GM18519 (cell line): ENCODE measurements around the gene PKMYT1.

Source experiments
- ATAC-seq: cut with Tn5 transposase; IDR thresholded peaks from one replicate; pipeline ENCODE4 v1.9.1; 2021; ENCODE audit warnings: mild to moderate bottlenecking, moderate library complexity; ENCODE audit not compliant: unreplicated experiment, low FRiP score

The PKMYT1 gene

DNA sequence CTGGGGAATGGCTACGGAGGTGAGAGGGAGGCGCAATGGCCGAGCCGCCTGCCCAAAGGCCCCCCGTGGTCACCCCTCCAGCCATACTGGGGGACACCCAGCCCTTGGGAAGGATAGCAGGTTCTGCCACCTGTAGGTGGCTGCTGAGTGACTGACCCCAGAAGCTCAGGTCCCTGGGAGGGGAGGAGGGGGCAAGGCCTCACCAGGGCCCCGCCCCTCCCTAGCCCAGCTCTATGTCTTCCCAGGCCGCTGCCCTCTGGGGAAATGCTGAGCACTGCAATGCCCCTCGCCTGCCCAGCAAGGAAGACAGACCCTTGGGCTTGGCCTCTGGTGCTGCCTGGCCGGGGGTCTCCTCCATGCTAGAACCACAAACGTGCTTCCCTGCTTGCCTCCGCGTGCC, 21.1 kb upstream of the PKMYT1 start:
- ATAC-seq = no peak

DNA sequence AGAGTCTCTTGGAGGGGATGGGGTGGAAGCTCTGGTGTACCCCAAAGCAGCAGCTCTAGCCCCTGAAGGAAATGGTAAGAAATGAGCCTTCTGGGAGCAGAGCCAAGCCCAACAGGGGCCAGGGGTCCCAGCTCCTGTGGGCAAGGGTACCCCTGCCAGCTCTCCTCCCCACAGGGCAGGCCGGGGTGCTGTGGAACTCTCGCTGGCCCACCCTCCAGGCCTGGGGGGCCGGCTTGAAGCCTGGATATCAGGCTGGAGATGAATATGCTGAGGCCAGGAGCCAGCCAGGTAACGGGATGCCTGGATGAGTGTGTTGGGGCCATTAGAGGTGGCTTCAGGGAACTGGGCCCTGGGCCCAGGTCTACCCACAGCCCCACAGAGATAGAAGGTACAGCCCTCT, 20.3 kb upstream of the PKMYT1 start:
- no peak for ATAC-seq

DNA sequence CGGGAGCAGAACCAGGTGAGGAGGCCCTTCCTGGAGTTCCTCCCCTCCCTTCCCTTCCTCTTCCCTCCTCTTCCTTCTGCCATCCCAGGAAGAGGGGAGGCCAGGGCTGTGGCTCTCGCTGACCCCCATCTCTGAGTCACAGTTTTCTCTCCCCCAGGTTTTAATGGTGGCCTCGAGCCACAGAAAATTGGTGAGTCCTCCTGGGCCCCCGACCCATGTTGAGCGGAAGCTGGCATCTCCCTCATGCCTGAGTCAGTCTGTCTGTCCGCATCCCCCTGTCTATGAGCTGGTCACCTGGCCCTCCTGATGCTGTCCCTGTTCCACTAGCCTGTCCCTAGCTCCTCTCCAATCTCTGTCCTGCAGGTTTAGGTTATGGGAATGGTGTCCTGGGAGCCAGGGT, 19.7 kb upstream of the PKMYT1 start:
- ATAC-seq = no peak

DNA sequence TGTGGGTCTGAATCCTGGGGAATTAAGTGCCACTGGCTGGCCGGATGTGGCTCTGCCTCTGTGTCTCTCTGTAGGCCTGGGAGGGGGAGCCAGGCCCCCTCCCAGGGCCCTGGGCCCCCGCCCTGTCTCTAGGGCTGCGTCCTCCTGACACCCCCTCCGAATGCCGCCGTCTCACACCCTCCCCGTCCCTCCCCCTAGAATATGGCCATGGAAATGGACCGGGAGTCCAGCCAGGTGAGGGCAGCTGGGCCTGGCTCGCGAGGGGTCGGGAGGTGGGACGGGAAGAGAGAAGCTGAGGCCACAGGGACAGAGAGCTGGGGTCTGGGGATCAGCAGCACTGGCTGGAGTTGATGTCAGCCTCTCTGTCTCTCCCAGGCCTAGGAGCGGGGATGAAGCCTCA, 16.1 kb upstream of the PKMYT1 start:
- no peak for ATAC-seq

DNA sequence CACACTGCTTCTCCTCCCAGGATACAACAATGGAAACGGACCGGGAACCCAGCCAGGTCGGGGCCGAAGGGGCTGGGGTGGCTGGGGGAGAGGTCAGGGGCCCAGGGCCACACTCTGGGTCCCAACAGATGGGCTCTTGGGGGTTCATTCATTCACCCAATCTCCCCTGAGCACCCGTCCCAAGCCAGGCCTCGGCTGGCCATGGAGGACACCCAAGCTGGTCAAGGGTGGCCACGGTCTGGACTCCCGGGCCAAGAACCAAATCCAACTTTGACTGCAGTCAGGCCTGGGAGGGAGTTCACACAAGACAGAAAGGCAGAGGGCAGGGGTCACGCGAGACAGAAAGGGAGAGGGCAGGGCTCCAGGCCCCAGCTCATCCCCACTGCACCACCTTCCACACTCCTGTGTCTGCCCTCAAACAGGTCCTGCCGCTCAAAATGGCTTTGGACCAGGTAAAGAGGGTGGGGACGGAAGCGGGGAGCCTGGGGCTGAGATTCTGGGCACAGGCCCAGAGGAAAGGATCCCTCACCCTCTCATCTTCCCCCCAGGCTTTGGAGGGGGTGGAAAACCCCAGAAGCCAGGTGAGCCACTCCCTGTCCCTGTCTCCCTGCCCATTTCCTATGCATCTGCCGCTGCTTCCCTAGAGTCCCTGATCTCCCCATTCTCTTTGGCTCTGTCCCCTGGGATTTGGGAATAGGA, 12.3 kb upstream of the PKMYT1 start:
- ATAC-seq = no peak

DNA sequence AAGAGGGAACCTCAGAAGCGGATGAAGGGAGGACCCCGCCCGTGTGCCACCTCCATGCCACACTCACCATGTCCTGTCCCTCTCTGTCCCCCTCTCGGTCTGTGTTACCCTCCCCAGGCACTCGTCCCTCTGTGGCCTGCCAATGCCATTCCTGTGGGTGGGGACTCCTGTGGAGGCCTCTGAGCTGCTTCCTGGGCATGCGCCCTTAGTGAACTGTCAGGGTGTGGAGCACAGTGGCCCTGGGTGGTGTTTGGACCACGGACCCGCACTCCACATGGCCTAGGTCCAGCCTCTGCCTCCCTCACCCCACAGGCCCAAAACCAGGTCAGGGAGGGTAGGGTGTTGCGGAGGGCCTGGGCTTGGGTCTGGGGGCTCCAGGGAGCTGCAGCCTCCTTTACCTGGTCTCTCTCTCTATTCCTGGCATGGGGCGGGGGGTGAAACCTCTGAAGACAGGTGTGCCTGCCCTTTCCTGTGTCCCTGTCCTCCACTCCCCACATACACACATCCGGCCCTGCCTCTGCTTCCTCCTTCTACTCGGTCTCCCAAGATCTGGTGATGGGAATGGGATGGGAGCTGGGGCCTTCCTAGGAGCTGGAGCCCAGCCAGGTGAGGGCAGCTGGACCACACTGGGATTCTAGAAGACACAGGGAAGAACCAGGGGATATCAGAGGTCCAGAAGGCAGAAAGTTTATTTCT, 11.5 kb upstream of the PKMYT1 start:
- ATAC-seq = no peak

DNA sequence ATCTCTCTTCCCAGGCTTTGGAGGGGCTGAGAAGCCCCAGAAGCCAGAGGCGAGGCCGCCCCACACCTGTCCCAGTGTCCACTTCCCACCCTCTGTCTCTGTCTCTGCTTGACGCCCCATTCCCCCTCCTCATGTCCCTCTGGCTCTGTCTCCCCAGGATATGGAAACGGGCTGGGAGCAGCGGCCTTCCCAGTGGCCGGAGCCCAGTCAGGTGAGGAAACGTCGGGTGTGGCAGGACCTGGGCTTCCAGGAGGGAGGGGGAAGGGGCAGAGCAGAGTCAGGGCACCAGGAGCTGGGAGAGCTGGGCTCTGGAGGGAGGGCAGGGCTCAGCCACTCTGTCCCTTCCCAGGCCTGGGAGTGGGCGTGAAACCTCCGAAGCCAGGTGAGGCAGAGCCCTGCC, 10.6 kb upstream of the PKMYT1 start:
- ATAC-seq = no peak

DNA sequence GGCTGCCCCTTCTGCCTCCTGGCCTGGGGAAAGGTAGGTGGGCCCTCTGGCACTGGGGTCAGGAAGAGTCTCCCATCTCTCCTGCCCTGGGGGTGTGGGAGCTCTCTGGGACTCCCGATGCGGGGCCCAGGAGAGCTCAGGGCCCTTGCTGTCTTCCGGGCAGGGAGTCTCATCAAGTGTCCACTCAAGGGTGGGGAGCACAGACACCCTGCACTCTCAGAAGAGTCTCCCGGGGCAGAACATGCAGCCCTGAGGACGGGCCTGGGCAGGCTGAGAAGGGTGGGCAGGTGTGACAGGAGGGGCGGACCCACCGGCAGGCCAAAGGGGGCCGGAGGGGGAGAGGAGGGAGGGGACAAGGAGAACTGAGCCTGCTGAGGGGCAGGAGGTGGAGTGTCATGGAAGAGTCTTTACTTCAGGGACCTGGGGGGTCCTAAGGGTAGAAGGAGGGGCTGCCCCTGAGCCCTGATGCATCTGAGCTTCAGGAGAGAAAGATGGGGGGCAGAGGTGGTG, 8.4 kb upstream of the PKMYT1 start:
- ATAC-seq = no peak

DNA sequence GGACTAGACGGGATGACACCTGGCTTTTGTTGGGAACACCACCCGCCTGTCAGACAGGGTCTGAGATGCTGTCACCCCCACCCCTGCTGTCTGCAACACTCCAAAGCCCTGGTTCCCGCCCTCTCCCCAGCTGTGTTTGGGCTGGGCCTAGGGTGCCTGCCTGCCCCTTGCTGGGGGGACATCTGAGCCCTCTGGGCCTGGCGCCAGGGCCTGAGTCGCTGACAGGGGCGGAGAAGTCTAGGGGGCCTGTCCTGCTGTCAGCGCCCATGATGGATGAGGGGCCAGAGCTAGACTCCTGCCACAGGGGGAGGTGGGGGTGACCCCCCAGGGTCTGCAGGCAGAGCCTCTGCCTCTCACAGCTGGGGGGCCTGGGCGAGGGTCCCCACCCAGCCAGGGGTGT, 7.6 kb upstream of the PKMYT1 start:
- no peak for ATAC-seq

DNA sequence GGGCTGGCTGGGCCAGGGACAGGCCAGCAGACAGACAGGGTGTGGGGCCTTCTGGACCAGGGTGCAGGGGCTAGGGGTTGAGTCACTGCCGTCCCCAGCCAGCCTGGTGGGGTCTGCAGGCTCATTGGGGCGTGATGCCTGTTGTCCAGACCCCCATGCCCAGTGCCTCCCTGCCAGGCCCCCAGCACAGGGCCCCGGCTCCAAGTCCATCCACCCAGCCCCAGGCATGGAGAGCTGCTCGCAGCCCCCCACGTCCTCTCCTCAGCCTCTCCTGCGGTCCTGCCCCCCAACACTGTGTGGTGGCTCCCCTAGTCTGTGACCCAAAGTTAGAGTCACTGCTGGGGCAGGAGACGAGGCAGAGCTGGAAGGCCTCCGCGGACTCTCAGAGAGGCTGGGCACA, 7.0 kb upstream of the PKMYT1 start:
- no peak for ATAC-seq

DNA sequence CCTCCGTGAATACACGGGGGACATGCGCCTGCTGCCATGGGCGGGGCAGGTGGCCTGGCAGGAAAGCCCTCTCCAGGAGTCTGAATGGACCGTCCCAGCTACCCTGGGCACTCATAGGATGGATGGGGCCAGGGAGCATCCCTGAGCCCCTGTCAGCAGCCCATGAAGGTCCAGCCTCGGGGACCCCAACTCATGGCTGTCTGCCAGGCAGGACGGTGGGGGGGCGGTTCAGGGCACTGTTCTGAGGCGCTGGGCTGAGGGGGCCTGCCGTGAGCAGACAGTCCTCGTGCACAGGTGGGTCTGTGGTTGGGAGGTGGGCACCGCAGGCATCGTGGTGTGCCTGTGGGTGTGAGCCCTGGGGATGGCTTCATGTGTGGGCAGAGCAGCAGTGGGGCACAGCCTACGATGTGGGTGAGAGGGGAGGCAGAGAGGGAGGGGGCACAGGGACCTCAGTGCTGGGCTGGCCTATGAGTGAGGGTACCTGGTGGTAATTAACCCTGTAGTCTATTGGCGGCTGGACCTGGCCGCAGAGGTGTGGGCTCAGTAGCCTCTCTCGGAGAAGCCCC, 6.5 kb upstream of the PKMYT1 start:
- ATAC-seq = no peak

DNA sequence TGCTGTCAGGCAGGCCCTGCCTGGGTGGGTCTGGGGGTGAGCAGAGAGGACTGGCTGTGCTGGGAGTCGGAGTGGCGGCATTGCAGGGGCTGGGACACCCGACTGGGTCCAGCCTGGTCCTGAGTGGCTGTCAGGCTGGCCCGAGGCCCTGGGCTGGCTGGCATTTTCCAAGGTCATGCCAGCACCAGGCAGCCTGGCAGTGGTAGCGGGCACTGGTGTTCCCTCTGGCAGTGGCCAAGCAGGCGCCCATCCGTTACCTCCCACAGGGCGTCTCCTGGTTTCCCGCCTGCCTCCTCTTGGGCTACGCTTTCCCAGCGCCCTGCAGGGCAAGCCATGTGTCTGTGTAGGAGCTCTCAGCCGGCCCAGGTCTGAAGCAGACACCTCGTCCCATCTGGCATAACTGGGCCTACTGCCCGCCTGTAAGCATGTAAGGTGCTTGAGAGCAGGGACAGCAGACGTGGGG, 5.7 kb upstream of the PKMYT1 start:
- no peak for ATAC-seq

DNA sequence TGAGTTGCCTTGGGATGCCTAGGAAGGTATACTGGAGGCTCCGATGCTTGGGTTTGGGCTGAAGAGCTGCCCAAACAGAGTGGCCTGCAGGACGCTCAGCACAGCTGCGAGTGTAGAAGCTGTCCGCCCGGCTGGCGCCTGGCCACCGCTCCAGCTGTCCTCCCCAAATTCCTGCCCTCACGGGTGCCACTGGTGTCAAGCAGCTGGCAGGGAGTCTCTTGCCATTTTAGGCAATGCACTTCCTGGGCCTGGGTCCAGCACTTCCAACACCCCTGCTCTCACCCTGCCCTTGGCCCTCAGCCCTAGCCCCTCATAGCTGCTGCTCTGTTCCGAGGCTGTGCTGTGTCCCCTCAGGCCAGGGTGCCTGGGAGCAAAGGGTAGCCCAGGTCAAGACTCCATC, 5.2 kb upstream of the PKMYT1 start:
- ATAC-seq = no peak

DNA sequence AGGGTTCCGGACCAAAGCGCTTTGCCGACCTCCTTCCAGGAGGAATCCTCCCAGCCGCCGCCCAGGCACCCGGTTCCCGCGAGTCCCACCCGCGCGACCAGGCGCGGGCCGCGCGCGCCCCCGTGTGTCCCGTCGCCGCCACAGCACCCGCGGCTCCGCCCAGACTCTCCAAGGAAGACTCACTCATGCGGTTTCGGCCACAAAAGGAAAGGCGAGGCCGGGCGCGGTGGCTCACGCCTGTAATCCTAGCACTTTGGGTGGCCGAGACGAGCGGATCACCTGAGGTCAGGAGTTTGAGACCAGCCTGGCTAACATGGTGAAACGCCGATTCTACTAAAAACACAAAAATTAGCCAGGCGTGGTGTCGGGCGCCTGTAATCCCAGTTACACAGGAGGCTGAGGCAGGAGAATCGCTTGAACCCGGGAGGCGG, 3.5 kb upstream of the PKMYT1 start:
- no peak for ATAC-seq

DNA sequence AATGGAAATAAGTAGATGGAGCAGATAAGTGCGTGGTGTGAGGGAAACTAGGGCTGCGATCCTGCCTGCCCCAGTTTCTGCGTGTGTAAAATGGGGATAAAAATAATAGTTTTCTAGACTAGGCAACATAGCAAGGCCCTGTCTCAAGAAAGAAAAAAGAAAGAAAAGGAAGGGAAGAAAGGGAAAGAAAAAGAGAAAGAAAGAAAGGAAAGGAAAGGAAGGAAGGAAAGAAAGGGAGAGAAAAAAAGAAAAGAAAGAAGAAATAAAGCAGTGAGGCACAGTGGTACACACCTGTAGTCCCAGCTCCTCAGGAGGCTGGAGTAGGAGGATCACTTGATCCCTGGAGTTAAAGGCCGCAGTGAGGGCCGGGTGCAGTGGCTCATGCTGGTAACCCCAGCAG, 2.2 kb upstream of the PKMYT1 start:
- no peak for ATAC-seq

DNA sequence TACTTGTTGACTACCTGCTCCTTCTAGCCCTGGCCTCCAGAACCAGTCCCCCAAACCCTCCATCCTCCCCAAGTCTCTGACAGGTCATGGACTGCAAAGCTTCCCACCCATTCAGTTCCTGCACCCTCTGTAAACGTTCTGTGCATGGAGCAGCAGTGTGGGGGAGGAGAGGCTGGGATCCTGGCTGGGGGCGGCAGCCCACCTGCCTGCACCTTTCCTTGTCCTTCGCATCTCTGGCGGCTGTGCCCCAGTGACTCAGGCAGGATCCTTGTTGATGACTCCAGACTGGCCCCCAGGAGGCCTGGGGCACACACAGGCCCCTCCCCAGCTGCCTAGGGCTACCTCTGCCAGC, 1.6 kb upstream of the PKMYT1 start:
- ATAC-seq = no peak

DNA sequence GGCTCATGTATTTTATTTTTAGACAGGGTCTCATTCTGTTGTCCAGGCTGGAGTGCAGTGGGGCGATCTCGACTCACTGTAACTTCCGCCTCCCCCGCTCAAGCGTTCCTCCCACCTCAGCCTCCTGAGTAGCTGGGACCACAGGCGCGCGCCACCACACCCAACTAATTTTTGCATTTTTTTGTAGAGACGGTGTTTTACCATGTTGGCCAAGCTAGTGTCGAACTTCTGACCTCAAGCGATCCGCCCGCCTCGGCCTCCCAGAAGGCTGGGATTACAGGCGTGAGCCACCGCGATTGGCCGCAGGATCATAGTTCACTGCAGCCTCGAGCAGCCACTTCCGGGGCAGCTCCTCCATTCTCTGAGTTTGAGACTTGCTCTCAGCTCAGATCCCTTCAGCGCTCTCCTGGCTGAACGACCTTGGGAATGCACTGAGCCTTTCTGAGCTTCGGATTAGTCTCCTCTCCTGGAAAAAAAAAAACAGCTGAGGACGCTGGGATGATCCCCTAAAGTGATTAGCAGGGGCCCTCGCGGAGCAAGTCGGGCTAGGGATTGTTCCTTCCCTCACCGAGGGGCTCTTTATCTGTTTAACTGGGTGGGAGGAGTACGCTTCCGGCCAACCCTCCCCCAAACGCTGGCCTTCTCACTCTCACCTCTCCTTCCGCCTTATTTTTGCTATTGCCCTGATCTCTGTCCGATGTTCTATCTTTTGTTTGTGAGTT, 1.1 kb upstream of the PKMYT1 start:
- no peak for ATAC-seq

DNA sequence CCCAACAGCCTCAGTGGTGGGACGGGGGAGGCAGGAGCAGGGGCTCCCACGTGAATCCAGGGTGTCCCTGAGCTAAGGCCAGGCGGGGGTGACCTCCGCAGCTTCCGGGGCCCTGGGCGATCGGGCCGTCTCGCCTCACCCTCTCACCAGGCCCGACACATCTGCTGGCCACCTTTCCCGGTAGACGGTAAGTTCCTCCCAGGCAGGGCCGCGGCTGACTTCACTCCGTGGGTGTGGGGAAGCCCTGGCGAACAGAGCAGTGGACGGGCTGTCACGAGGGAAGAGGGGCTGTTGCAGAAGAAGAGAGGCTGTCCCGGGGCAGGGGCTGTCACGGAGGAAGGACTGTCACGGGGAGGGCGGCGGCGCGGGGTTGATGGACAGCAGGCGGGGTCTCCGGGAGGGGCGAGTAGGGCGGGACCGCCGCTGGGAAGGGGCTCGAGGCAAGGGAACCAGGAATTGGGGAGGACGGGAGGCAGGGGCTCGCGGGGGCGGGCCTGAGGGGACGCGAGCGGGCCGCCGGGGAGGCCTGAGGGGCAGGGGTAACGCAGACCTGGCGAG, 498 bp downstream of the PKMYT1 start:
- no peak for ATAC-seq

DNA sequence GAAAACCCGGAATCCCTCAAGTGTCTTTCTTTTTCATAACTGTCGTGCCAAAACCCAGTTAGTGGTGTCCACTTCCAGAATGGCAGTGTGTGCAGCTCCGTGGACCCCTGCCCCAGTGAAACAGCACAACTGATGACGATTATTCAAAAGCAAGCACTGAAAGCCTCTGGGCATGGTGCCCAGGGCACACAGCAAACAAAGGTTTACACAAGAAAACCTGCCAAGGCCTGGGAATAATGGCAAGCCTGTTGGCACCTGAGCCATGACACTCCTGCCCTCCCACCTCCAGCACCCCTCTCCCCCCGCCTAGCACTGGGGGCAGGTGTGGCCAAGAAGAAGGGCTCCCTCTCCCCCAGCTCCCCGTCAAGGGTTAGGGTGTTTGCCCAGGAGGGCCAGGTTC, 2.8 kb downstream of the PKMYT1 start:
- no peak for ATAC-seq

DNA sequence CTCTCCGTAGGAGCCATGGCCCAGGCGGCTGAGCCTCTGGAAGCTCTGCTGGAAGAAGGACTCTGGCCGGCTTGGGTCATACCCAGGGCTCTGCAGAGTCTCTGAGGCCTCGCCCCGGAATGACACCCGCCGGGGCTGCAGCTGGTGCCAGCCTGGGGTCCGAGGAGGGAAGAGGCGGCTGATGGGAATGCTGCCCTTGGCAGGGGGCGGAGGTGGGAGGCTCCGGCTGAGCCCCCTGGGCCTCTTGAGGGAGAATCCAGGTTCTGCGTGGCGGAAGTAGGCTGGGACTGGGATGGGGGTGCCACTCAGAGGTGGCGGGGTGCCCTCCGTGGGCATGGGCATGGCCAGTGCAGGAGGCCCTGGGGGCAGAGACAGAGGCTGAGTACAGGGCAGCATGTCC, 3.6 kb downstream of the PKMYT1 start:
- ATAC-seq = no peak

DNA sequence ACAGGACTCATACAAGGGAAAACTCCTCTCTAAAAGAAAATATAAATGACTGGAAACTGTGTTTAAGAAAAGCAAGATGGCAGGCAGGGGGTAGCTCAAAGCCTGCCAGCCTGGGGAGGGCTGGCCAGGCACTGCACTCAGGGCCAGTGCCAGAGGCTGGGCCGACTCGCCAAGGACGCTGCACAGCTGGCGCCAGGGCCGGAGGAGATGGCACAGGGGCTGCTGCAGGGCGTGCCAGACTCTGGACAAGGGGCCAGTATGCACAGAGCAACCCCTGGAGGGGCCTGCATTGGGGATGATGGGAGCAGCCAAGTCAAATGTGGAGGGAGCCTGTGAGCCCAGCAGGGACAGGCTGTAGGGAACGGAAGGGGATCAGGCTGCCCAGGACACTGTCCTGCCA, 4.0 kb downstream of the PKMYT1 start:
- ATAC-seq = no peak
